Mesendoderm (in vitro differentiated cells): Measurements from ENCODE around the gene DPYD.

Experiments used
- DNase-seq: peaks from one replicate; pipeline ENCODE4 v3.0.0; 2013
- H2AK5ac ChIP-seq: 2 replicates; pipeline ENCODE4 v1.6.1; 2013; ENCODE audit warnings: low read length, inconsistent platforms
- H2BK120ac ChIP-seq: 2 replicates; pipeline ENCODE4 v1.6.1; 2013; ENCODE audit warnings: low read depth, mild to moderate bottlenecking, low read length, moderate library complexity, mixed read lengths
- H2BK15ac ChIP-seq: replicated peaks from 2 replicates; pipeline ENCODE4 v1.6.1; 2013; ENCODE audit warnings: low read depth, mild to moderate bottlenecking, moderate library complexity
- H2BK5ac ChIP-seq: 2 replicates; pipeline ENCODE4 v1.6.1; 2013; ENCODE audit warnings: low read length, inconsistent platforms
- H3K18ac ChIP-seq: 2 replicates; pipeline ENCODE4 v1.6.1; 2013; ENCODE audit warnings: mild to moderate bottlenecking, low read length, mixed read lengths
- H3K23ac ChIP-seq: one replicate; pipeline ENCODE4 v1.6.1; 2013; ENCODE audit warnings: low read length
- H3K27ac ChIP-seq: 2 replicates; pipeline ENCODE4 v1.5.1; 2013; ENCODE audit warnings: low read depth, mild to moderate bottlenecking, inconsistent platforms, low read length, moderate library complexity
- H3K27me3 ChIP-seq: 2 replicates; pipeline ENCODE4 v1.6.1; 2013; ENCODE audit warnings: low read length, control low read depth, mild to moderate bottlenecking, inconsistent platforms; ENCODE audit not compliant: insufficient read depth, poor library complexity
- H3K36me3 ChIP-seq: 2 replicates; pipeline ENCODE4 v1.6.1; 2013; ENCODE audit warnings: low read length, inconsistent platforms; ENCODE audit not compliant: control insufficient read depth, insufficient read depth
- H3K4ac ChIP-seq: one replicate; pipeline ENCODE4 v1.6.1; 2013; ENCODE audit warnings: low read depth, mild to moderate bottlenecking, low read length, moderate library complexity
- H3K4me1 ChIP-seq: 2 replicates; pipeline ENCODE4 v1.6.1; 2013; ENCODE audit warnings: low read depth, low read length, inconsistent platforms; ENCODE audit not compliant: control insufficient read depth
- H3K4me2 ChIP-seq: 2 replicates; pipeline ENCODE4 v1.6.1; 2013; ENCODE audit warnings: low read length
- H3K4me3 ChIP-seq: 2 replicates; pipeline ENCODE4 v1.5.1; 2013; ENCODE audit warnings: mild to moderate bottlenecking, low read length
- H3K56ac ChIP-seq: one replicate; pipeline ENCODE4 v1.6.1; 2013; ENCODE audit warnings: low read length
- H3K79me1 ChIP-seq: 2 replicates; pipeline ENCODE4 v1.6.1; 2013; ENCODE audit warnings: low read length, inconsistent platforms
- H3K79me2 ChIP-seq: 2 replicates; pipeline ENCODE4 v1.6.1; 2013; ENCODE audit warnings: mild to moderate bottlenecking, low read length; ENCODE audit not compliant: control insufficient read depth, insufficient read depth
- H3K9ac ChIP-seq: 2 replicates; pipeline ENCODE4 v1.6.1; 2013; ENCODE audit warnings: low read length, inconsistent platforms
- H4K5ac ChIP-seq: one replicate; pipeline ENCODE4 v1.6.1; 2013; ENCODE audit warnings: low read length
- H4K8ac ChIP-seq: one replicate; pipeline ENCODE4 v1.6.1; 2013; ENCODE audit warnings: low read depth, mild to moderate bottlenecking, control low read depth, low read length, moderate library complexity
- WGBS: extraction: QIAGEN DNeasy Blood & Tissue Kit; methylation state at CpG from one replicate; pipeline ENCODE4 v1.1.7; 2013; ENCODE audit warnings: low lambda C conversion rate, missing lambda C conversion rate; ENCODE audit not compliant: insufficient coverage; ENCODE audit errors: extremely low coverage; 5-methylcytosine and 5-hydroxymethylcytosine counted together

Gene DPYD

GRCh38 chr1:97505289-97505688, 415.5 kb downstream of the DPYD start:
- no peak overlapping the region for H3K27ac ChIP-seq
- H3K79me1 ChIP-seq = no peaks in the 10 kb centered on the region
- H3K23ac ChIP-seq = no peak overlapping the region

GRCh38 chr1:97502360-97502759, 418.5 kb downstream of the DPYD start:
- Histone ChIP-seq H3K79me2 (no peaks in the 10 kb centered on the region), H3K56ac (no peak overlapping the region), H4K8ac (no peak overlapping the region), H3K18ac (no peak overlapping the region), H3K27me3 (no peaks in the 10 kb centered on the region), H3K9ac (no peak overlapping the region), H2BK15ac (no peak overlapping the region), H3K4ac (no peak overlapping the region), H3K4me3 (no peak overlapping the region), H2BK5ac (no peak overlapping the region), H3K79me1 (no peaks in the 10 kb centered on the region), H3K23ac (no peak overlapping the region), H3K4me2 (no peak overlapping the region), H2BK120ac (no peak overlapping the region), H2AK5ac (no peak overlapping the region), H3K27ac (no peak overlapping the region), H3K4me1 (peaks cover 2% of the 10 kb centered on the region), H3K36me3 (no peaks in the 10 kb centered on the region), H4K5ac (no peak overlapping the region)
- no peak for DNase-seq
- WGBS = no CpG with 5 or more reads among the region's 4 CpGs

More at GRCh38 chr1:97505289-97505688, 415.5 kb downstream of the DPYD start:
- Histone ChIP-seq H3K4me2 (no peak overlapping the region), H3K4me3 (no peak overlapping the region), H3K9ac (no peak overlapping the region), H2BK120ac (no peak overlapping the region), H3K56ac (no peak overlapping the region), H3K36me3 (no peaks in the 10 kb centered on the region), H4K8ac (no peak overlapping the region), H3K4ac (no peak overlapping the region), H4K5ac (no peak overlapping the region), H2BK15ac (no peak overlapping the region), H3K27me3 (no peaks in the 10 kb centered on the region), H2AK5ac (no peak overlapping the region), H2BK5ac (no peak overlapping the region), H3K4me1 (peaks cover 2% of the 10 kb centered on the region), H3K18ac (no peak overlapping the region), H3K79me2 (no peaks in the 10 kb centered on the region)
- no CpG with 5 or more reads among the region's 3 CpGs for WGBS
- DNase-seq = no peak

- Histone ChIP-seq H4K8ac (no peak overlapping the region), H3K27ac (no peak overlapping the region), H3K36me3 (no peaks in the 10 kb centered on the region), H3K79me1 (no peaks in the 10 kb centered on the region), H3K4me1 (peaks cover 2% of the 10 kb centered on the region), H2BK15ac (no peak overlapping the region), H3K4me3 (no peak overlapping the region), H3K9ac (no peak overlapping the region), H2BK120ac (no peak overlapping the region), H3K18ac (no peak overlapping the region), H3K79me2 (no peaks in the 10 kb centered on the region), H3K56ac (no peak overlapping the region), H3K4me2 (no peak overlapping the region), H2BK5ac (no peak overlapping the region), H2AK5ac (no peak overlapping the region), H3K27me3 (no peaks in the 10 kb centered on the region), H3K23ac (no peak overlapping the region), H3K4ac (no peak overlapping the region), H4K5ac (no peak overlapping the region)
- no CpG with 5 or more reads among the region's 3 CpGs for WGBS
- DNase-seq = no peak
Measured at GRCh38 chr1:97501628-97502027, 419.2 kb downstream of the DPYD start.

GRCh38 chr1:97500760-97501159, 420.1 kb downstream of the DPYD start:
- no peak overlapping the region for H3K27ac ChIP-seq
- peak; percentile 32 for DNase-seq
- no CpG with 5 or more reads among the region's 5 CpGs for WGBS

GRCh38 chr1:97499667-97500066, 421.2 kb downstream of the DPYD start:
- H2BK5ac ChIP-seq = no peak overlapping the region
- H3K56ac ChIP-seq = no peak overlapping the region
- H3K79me1 ChIP-seq = no peaks in the 10 kb centered on the region
- H3K27me3 ChIP-seq = no peaks in the 10 kb centered on the region
- no peaks in the 10 kb centered on the region for H3K79me2 ChIP-seq
- H3K4me2 ChIP-seq = no peak overlapping the region
- H2AK5ac ChIP-seq = no peak overlapping the region
- H3K18ac ChIP-seq = no peak overlapping the region
- H3K4ac ChIP-seq = no peak overlapping the region
- H3K4me1 ChIP-seq = peaks cover 2% of the 10 kb centered on the region
- H3K4me3 ChIP-seq = no peak overlapping the region
- H2BK120ac ChIP-seq = no peak overlapping the region
- no peak overlapping the region for H4K8ac ChIP-seq
- no peaks in the 10 kb centered on the region for H3K36me3 ChIP-seq
- H2BK15ac ChIP-seq = no peak overlapping the region
- no peak overlapping the region for H4K5ac ChIP-seq
- H3K23ac ChIP-seq = no peak overlapping the region
- H3K27ac ChIP-seq = no peak overlapping the region
- no peak overlapping the region for H3K9ac ChIP-seq
- DNase-seq = no peak

More at GRCh38 chr1:97500760-97501159, 420.1 kb downstream of the DPYD start:
- H3K79me2 ChIP-seq = no peaks in the 10 kb centered on the region
- H4K8ac ChIP-seq = no peak overlapping the region
- no peak overlapping the region for H3K4me2 ChIP-seq
- H2BK120ac ChIP-seq = no peak overlapping the region
- no peak overlapping the region for H3K9ac ChIP-seq
- no peak overlapping the region for H2AK5ac ChIP-seq
- H3K4me3 ChIP-seq = no peak overlapping the region
- H4K5ac ChIP-seq = no peak overlapping the region
- no peaks in the 10 kb centered on the region for H3K79me1 ChIP-seq
- H2BK15ac ChIP-seq = no peak overlapping the region
- H3K4me1 ChIP-seq = peaks cover 2% of the 10 kb centered on the region
- H3K27me3 ChIP-seq = no peaks in the 10 kb centered on the region
- H3K18ac ChIP-seq = no peak overlapping the region
- no peak overlapping the region for H3K56ac ChIP-seq
- H2BK5ac ChIP-seq = no peak overlapping the region
- no peaks in the 10 kb centered on the region for H3K36me3 ChIP-seq
- H3K4ac ChIP-seq = no peak overlapping the region
- no peak overlapping the region for H3K23ac ChIP-seq

GRCh38 chr1:97489834-97490233, 431.0 kb downstream of the DPYD start:
- Histone ChIP-seq H2BK5ac (no peak overlapping the region), H4K8ac (no peak overlapping the region), H3K4me1 (no peaks in the 10 kb centered on the region), H3K27me3 (no peaks in the 10 kb centered on the region), H3K4ac (no peak overlapping the region), H2BK15ac (no peak overlapping the region), H4K5ac (no peak overlapping the region), H3K79me1 (no peaks in the 10 kb centered on the region), H3K79me2 (no peaks in the 10 kb centered on the region), H3K9ac (no peak overlapping the region), H3K4me3 (no peak overlapping the region), H3K36me3 (no peaks in the 10 kb centered on the region), H3K27ac (no peak overlapping the region), H3K56ac (no peak overlapping the region), H2BK120ac (no peak overlapping the region), H3K18ac (no peak overlapping the region), H3K23ac (no peak overlapping the region), H2AK5ac (no peak overlapping the region), H3K4me2 (no peak overlapping the region)
- no peak for DNase-seq
- no CpG with 5 or more reads among the region's 2 CpGs for WGBS
